B cell (primary cell): ENCODE data around the gene RPA1. TPM values are rescaled to one million over a fixed set of nuclear protein-coding genes. Genes with fewer than 3 reads are reported as not detected.

ENCODE experiments used
- ATAC-seq: fragments of 200-7000 bp; cut with Tn5 transposase; one replicate; pipeline ENCODE4 v1.10.0; 2021; ENCODE audit warnings: low read depth, mild to moderate bottlenecking, moderate number of reproducible peaks, moderate library complexity
- CTCF ChIA-PET: fragments of 350-600 bp; sonication (Branson Sonifier 250); formaldehyde crosslinking; loops from one replicate; lab custom pipeline; 2021; ENCODE audit warnings: antibody characterized with exemption, inconsistent platforms; lab: Charles Lee
- POLR2A ChIA-PET: fragments of 350-600 bp; sonication (Branson Sonifier 250); formaldehyde crosslinking; loops from one replicate; lab custom pipeline; 2021; ENCODE audit warnings: antibody characterized with exemption; lab: Charles Lee
- DNase-seq: peaks from one replicate; pipeline ENCODE4 v3.0.0; 2013
- H2AFZ ChIP-seq: 2 replicates; pipeline ENCODE4 v1.6.1; 2012; ENCODE audit warnings: mild to moderate bottlenecking, low read depth, low read length; ENCODE audit not compliant: insufficient read depth, poor library complexity, severe bottlenecking
- H3K27ac ChIP-seq, 2 donors: 1 replicate in 1 of 2; 2 replicates in 1 of 2; pipeline ENCODE4 v1.5.1; 2012 to 2013; ENCODE audit warnings: low read length in 2 of 2, mild to moderate bottlenecking in 2 of 2, moderate library complexity in 1 of 2
- H3K27me3 ChIP-seq, 4 experiments: fragments of 200-600 bp in 1 of 4; sonication (generic) in 1 of 4; replicated peaks in 1 of 4; 1 replicate in 2 of 4; 2 replicates in 2 of 4; pipeline versions ENCODE4 v1.6.1 to v1.7.0; 2013 to 2016; ENCODE audit warnings: low read length in 3 of 4, mild to moderate bottlenecking in 2 of 4, mixed read lengths in 1 of 4, moderate library complexity in 1 of 4; ENCODE audit not compliant: insufficient read depth in 4 of 4, control insufficient read depth in 3 of 4; ENCODE audit errors: control extremely low read depth in 1 of 4
- H3K36me3 ChIP-seq, 2 experiments: replicated peaks in 1 of 2; 1 replicate in 1 of 2; 2 replicates in 1 of 2; pipeline versions ENCODE4 v1.6.1 to v1.7.1; 2013; ENCODE audit warnings: low read length in 1 of 2; ENCODE audit not compliant: insufficient read depth in 2 of 2, control insufficient read depth in 1 of 2; ENCODE audit errors: control extremely low read depth in 1 of 2, extremely low read depth in 1 of 2
- H3K4me1 ChIP-seq, 2 donors: fragments of 200-600 bp in 1 of 2; sonication (generic) in 1 of 2; 1 replicate in 1 of 2; 2 replicates in 1 of 2; pipeline versions ENCODE4 v1.5.1 to v1.6.1; 2013 to 2017; ENCODE audit warnings: low read length in 2 of 2; ENCODE audit not compliant: control insufficient read depth in 2 of 2, insufficient read depth in 2 of 2
- H3K4me2 ChIP-seq: replicated peaks from 2 replicates; pipeline ENCODE3; 2012; ENCODE audit warnings: mild to moderate bottlenecking, low read depth, low read length; ENCODE audit not compliant: poor library complexity, severe bottlenecking
- H3K4me3 ChIP-seq, 5 experiments: fragments of 200-600 bp in 1 of 5; sonication (generic) in 1 of 5; 1 replicate in 3 of 5; 2 replicates in 2 of 5; pipeline versions ENCODE4 v1.5.1 to v1.7.0; 2011 to 2016; ENCODE audit warnings: low read length in 4 of 5, mild to moderate bottlenecking in 4 of 5, low read depth in 2 of 5, control low read depth in 1 of 5, moderate library complexity in 1 of 5; ENCODE audit not compliant: insufficient read depth in 1 of 5; ENCODE audit errors: control extremely low read depth in 1 of 5, extremely low read depth in 1 of 5
- H3K79me2 ChIP-seq: fragments of 200-600 bp; sonication (generic); one replicate; pipeline ENCODE4 v1.6.0; 2016; ENCODE audit warnings: low read length; ENCODE audit not compliant: control insufficient read depth, insufficient read depth
- H3K9ac ChIP-seq: fragments of 200-600 bp; sonication (generic); 2 replicates; pipeline ENCODE4 v1.6.1; 2017; ENCODE audit warnings: mild to moderate bottlenecking, low read length, moderate library complexity
- H3K9me3 ChIP-seq, 3 donors: one replicate each; pipeline versions ENCODE4 v1.6.1 to v1.7.1; 2013; ENCODE audit warnings: low read length in 2 of 3; ENCODE audit not compliant: control insufficient read depth in 2 of 3, insufficient read depth in 1 of 3; ENCODE audit errors: control extremely low read depth in 1 of 3
- H4K20me1 ChIP-seq: 2 replicates; pipeline ENCODE4 v1.6.0; 2012; ENCODE audit warnings: mild to moderate bottlenecking, low read length; ENCODE audit not compliant: insufficient read depth, control insufficient read depth, poor library complexity, severe bottlenecking
- H3K27ac Mint-ChIP-seq: one replicate; pipeline ENCODE4 v1.8.0; 2021; ENCODE audit warnings: mixed read lengths
- H3K27me3 Mint-ChIP-seq: one replicate; pipeline ENCODE4 v1.8.0; 2021; ENCODE audit warnings: mixed read lengths
- H3K4me1 Mint-ChIP-seq: one replicate; pipeline ENCODE4 v1.8.0; 2021; ENCODE audit warnings: mixed read lengths
- H3K4me3 Mint-ChIP-seq: one replicate; pipeline ENCODE4 v1.8.0; 2021; ENCODE audit warnings: mixed read lengths
- H3K9me3 Mint-ChIP-seq: one replicate; pipeline ENCODE4 v1.8.0; 2022; ENCODE audit warnings: mixed read lengths; ENCODE audit not compliant: insufficient read depth
- CTCF ChIP-seq: fragments of 200-600 bp; IDR thresholded peaks from one replicate; pipeline ENCODE4 v1.8.0; 2022; ENCODE audit warnings: antibody characterized with exemption, mild to moderate bottlenecking
- EZH2 ChIP-seq: IDR thresholded peaks from 2 replicates; pipeline ENCODE4 v1.6.1; 2012; ENCODE audit warnings: borderline replicate concordance, low read depth, mild to moderate bottlenecking, moderate library complexity, low read length; ENCODE audit not compliant: insufficient read depth, poor library complexity, severe bottlenecking
- WGBS: methylation state at CpG from one replicate; pipeline ENCODE4 v1.1.5; 2013; ENCODE audit warnings: missing lambda C conversion rate; ENCODE audit not compliant: insufficient coverage; 5-methylcytosine and 5-hydroxymethylcytosine counted together
- intact Hi-C: fragments of 100-400 bp; cut with micrococcal nuclease; formaldehyde crosslinking; loops from one replicate; pipeline ENCODE4 v1.10.0; 2022
- polyA plus RNA-seq: library from polyadenylated mRNA; depleted of rRNA; stranded (reverse); fragments of >200 nt; gene quantifications from 2 replicates; pipeline ENCODE4 v1.2.3, GENCODE V29; 2012
- total RNA-seq, 2 donors: library from RNA; stranded (reverse); fragments of 120-200 nt in 1 of 2; gene quantifications; 1 replicate in 1 of 2; 2 replicates in 1 of 2; pipeline versions ENCODE4 v1.2.3 to v1.2.4, GENCODE V29; 2013 to 2022

The RPA1 gene
- total and polyA plus RNA-seq, 2 donors (not counting 1 experiment from before 2014, with no cell fraction given): 27.0 to 94.5 TPM

GRCh38 chr17:1948517-1948825 is 118.7 kb downstream of the RPA1 start:
- H3K4me3 ChIP-seq: no peak overlapping the region
- 96% methylated on average over 8 of the region's 14 CpGs for WGBS
- POLR2A ChIA-PET: no interaction called here
- TF ChIP-seq CTCF (no peak), EZH2 (no peak)
- no peak overlapping the region for H3K9ac ChIP-seq
- CTCF ChIA-PET: no interaction called here
- intact Hi-C loops: no loop called here
- Mint-ChIP-seq H3K9me3 (no peaks in the 10 kb centered on the region), H3K4me1 (no peaks in the 10 kb centered on the region), H3K27me3 (no peaks in the 10 kb centered on the region), H3K27ac (no peak overlapping the region), H3K4me3 (no peak overlapping the region)
- no peaks in the 10 kb centered on the region for H3K36me3 ChIP-seq
- no peak overlapping the region for H3K27ac ChIP-seq
- H4K20me1 ChIP-seq: no peaks in the 10 kb centered on the region
- H3K79me2 ChIP-seq: no peaks in the 10 kb centered on the region
- no peaks in the 10 kb centered on the region for H3K9me3 ChIP-seq
- no peaks in the 10 kb centered on the region for H3K4me1 ChIP-seq
- no peaks in the 10 kb centered on the region for H3K27me3 ChIP-seq
- DNase-seq (no peak), ATAC-seq (no peak)
- no peak overlapping the region for H2AFZ ChIP-seq
- H3K4me2 ChIP-seq: no peak overlapping the region

Other genes starting within 250 kb of the RPA1 start
- 204 and 222 TPM in 2 replicates for gene SLC43A2, start 201.2 kb upstream of the RPA1 start, total RNA-seq
- gene SLC43A2, start 201.2 kb upstream of the RPA1 start, polyA plus RNA-seq: 26.2 and 34.1 TPM in 2 replicates
- 3.4 and 3.7 TPM in 2 replicates for gene SCARF1, start 184.3 kb upstream of the RPA1 start, total RNA-seq
- 0.54 and 0.74 TPM in 2 replicates for gene SCARF1, start 184.3 kb upstream of the RPA1 start, polyA plus RNA-seq
- 7.0 and 9.4 TPM in 2 replicates for gene RILP, start 180.1 kb upstream of the RPA1 start, total RNA-seq
- 1.1 and 2.0 TPM in 2 replicates for gene RILP, start 180.1 kb upstream of the RPA1 start, polyA plus RNA-seq
- 418 and 423 TPM in 2 replicates for gene PRPF8, start 145.1 kb upstream of the RPA1 start, total RNA-seq
- 174 and 177 TPM in 2 replicates for gene PRPF8, start 145.1 kb upstream of the RPA1 start, polyA plus RNA-seq
- not detected in 2 replicates for gene TLCD2, start 119.6 kb upstream of the RPA1 start, total RNA-seq
- gene TLCD2, start 119.6 kb upstream of the RPA1 start, polyA plus RNA-seq: 0.03 and 0.10 TPM in 2 replicates
- 102 and 105 TPM in 2 replicates for gene WDR81, start 105.3 kb upstream of the RPA1 start, total RNA-seq
- 48.8 and 52.7 TPM in 2 replicates for gene WDR81, start 105.3 kb upstream of the RPA1 start, polyA plus RNA-seq
- 2.6 and 3.9 TPM in 2 replicates for gene SERPINF2, start 87.1 kb upstream of the RPA1 start, total RNA-seq
- 0.61 and 0.97 TPM in 2 replicates for gene SERPINF2, start 87.1 kb upstream of the RPA1 start, polyA plus RNA-seq
- 28.7 and 35.5 TPM in 2 replicates for gene SERPINF1, start 67.9 kb upstream of the RPA1 start, total RNA-seq
- gene SERPINF1, start 67.9 kb upstream of the RPA1 start, polyA plus RNA-seq: 6.7 and 11.2 TPM in 2 replicates
- gene SMYD4, start 103 bp upstream of the RPA1 start, total RNA-seq: 37.5 and 42.3 TPM in 2 replicates
- gene SMYD4, start 103 bp upstream of the RPA1 start, polyA plus RNA-seq: 10.3 and 11.9 TPM in 2 replicates
- 0.07 and 0.10 TPM in 2 replicates for gene RTN4RL1, start 195.3 kb downstream of the RPA1 start, total RNA-seq
- gene RTN4RL1, start 195.3 kb downstream of the RPA1 start, polyA plus RNA-seq: 0.03 TPM in 1 of 2 replicates, not detected in the other
- gene DPH1, start 200.1 kb downstream of the RPA1 start, total RNA-seq: 76.6 and 83.6 TPM in 2 replicates
- 90.9 and 105 TPM in 2 replicates for gene DPH1, start 200.1 kb downstream of the RPA1 start, polyA plus RNA-seq
- gene OVCA2, start 212.0 kb downstream of the RPA1 start, total RNA-seq: 22.4 and 23.2 TPM in 2 replicates
- 27.4 and 43.9 TPM in 2 replicates for gene OVCA2, start 212.0 kb downstream of the RPA1 start, polyA plus RNA-seq
- gene HIC1, start 225.1 kb downstream of the RPA1 start, total RNA-seq: 1.5 and 1.9 TPM in 2 replicates
- gene HIC1, start 225.1 kb downstream of the RPA1 start, polyA plus RNA-seq: 0.46 and 1.5 TPM in 2 replicates